Testis (tissue), 2 donors: ENCODE data around the gene SRCAP.

Experiments
- POLR2A ChIP-seq: fragments of 450-650 bp; IDR thresholded peaks from one replicate; pipeline ENCODE4 v1.6.1; 2017; ENCODE audit warnings: antibody characterized with exemption, mild to moderate bottlenecking, moderate library complexity
- TF ChIP-seq, protein P1 (sequence below), 3 experiments: fragments of 450-650 bp in 2 of 3; fragments of 200-600 bp in 1 of 3; sonication (generic) in 1 of 3; IDR thresholded peaks; one replicate each; pipeline ENCODE4 v1.5.1; 2016 to 2019; ENCODE audit warnings: antibody characterized with exemption in 3 of 3, mild to moderate bottlenecking in 2 of 3, moderate library complexity in 1 of 3

DNA sequence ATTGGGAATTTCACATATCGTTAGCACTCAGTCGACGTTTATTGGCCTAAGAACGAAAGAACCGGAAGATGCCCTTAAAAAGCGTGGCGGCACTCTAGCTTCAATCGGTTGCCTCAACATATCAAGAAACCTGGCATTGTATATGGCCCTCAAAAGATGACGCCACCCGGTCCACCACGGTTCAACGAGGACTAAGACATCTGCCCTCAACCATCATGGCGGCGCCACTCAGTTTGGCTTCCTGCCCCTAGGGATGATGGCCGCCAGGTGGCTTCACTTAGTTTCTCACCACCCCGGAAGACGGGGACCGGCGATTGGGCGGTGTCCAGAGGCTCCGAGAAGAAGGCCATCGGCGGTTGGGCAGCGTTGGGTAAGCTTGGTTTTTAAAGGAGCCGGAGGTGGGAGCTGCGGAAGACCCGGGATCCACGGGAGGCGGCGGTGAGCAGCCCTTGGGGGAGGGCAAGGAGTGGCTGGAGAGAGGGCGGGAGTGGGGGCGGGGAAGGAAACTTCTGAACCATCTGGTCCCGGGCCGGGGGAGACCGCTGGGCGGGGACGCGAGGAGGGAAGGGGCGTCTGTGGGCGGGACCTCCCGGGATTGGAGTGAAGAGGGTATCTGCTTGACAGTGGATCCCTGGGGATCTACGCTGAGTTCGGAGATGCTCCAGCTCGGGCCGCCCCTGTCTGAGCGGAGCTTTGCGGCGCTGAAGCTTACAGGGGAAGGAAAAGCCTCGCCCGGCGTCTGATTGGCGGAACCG is 48.4 kb upstream of the SRCAP start, which contains the start of gene PRR14:
- TF ChIP-seq, protein P1, sequence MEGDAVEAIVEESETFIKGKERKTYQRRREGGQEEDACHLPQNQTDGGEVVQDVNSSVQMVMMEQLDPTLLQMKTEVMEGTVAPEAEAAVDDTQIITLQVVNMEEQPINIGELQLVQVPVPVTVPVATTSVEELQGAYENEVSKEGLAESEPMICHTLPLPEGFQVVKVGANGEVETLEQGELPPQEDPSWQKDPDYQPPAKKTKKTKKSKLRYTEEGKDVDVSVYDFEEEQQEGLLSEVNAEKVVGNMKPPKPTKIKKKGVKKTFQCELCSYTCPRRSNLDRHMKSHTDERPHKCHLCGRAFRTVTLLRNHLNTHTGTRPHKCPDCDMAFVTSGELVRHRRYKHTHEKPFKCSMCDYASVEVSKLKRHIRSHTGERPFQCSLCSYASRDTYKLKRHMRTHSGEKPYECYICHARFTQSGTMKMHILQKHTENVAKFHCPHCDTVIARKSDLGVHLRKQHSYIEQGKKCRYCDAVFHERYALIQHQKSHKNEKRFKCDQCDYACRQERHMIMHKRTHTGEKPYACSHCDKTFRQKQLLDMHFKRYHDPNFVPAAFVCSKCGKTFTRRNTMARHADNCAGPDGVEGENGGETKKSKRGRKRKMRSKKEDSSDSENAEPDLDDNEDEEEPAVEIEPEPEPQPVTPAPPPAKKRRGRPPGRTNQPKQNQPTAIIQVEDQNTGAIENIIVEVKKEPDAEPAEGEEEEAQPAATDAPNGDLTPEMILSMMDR (IDR thresholded peaks at IDR 0.05), result peak; percentile 17 to 80 (median 79)
- TF ChIP-seq POLR2A, result no peak
